Measurements from ENCODE around the gene STXBP6. TPM values are rescaled to one million over a fixed set of nuclear protein-coding genes. Genes with fewer than 3 reads are reported as not detected.

Gene STXBP6
- total RNA-seq, 2 experiments from 2014 or later, result not detected

DNA sequence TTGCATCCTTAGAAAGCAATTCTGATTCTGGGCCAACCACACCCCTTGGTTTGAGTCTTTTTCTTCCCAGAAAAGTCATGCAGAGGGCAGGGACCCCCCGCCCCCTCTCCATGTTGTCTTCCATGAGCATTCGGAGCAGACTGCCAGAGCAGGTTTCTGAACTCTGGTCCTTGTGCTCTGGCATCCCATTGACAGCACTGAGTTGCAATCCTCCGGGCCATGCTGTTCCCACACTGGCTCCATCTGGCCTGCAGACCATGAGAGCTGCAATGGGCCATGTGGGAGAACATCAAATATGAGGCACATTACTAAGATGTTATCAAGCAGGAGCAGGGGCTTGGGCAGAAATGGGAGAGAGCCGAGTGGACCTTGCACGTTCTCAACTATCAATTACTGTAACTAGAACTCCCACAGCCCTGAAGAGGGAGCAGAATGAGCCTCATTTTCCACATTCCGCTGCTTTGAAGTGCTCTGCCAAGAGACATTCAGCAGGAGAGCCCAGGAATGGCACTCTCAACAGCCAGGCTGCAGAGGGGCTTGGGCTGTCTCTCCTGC lies 157.4 kb downstream of the STXBP6 start:
- Mint-ChIP-seq H3K36me3 (no peaks in the 10 kb centered on the region), H3K4me1 (no peaks in the 10 kb centered on the region), H3K4me3 (no peak overlapping the region), H3K27me3 (peaks cover 3% of the 10 kb centered on the region), H3K9me3 (ENCODE audit: low read depth) (no peaks in the 10 kb centered on the region), H3K27ac (no peak overlapping the region)
- ATAC-seq (no peak), DNase-seq (no peak)
- CTCF ChIA-PET, result no interaction called here

DNA sequence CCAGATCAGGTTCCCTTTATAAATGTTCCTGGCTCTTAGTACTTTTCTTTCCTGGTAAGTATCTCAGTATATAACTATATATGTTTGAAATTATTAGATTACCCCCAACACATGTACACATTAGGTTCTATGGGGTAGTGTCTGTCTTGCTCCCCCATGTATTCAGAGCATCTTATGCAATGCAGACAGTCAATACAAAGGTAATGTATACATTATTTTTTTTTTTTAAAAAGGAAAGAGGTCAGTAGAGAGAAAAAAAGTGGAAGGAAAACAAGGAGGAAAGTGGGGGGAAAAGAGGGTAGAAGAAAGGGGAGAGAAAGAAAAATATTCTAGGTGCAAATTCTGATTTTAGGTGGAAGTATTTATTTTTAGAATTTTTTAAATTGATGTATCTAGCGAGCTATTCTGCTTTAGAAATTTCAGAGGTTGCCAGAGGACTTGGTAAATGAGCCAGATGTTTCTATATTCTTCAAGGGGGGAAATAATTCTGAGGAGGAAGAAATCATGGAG lies 157.9 kb downstream of the STXBP6 start:
- no peaks in the 10 kb centered on the region for H3K36me3 Mint-ChIP-seq
- H3K4me3 Mint-ChIP-seq, result no peak overlapping the region
- H3K9me3 Mint-ChIP-seq (ENCODE audit: low read depth), result no peaks in the 10 kb centered on the region
- H3K27ac Mint-ChIP-seq, result no peak overlapping the region
- ATAC-seq, result no peak
- no peaks in the 10 kb centered on the region for H3K4me1 Mint-ChIP-seq
- no peak for DNase-seq
- peaks cover 6% of the 10 kb centered on the region for H3K27me3 Mint-ChIP-seq
- CTCF ChIA-PET, result no interaction called here

DNA sequence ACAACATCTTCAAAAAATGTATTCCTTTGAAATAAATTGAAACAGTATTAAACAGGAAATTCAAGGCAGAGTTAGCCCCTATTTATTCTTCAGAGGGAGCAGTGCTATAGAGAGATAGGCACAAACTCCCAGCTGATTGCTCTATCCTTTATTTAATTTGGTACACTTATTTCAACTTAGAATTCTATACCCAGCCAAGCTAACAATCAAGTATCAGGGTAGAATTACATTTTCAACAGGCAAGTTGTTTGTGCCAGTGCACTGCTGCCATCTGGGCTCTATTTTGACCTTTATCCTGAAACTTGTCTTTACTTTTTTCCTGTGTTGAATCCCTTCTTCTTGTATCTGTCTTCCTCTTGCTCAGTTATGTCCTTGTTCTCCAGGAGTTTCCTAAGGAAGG lies 159.2 kb downstream of the STXBP6 start:
- no peak overlapping the region for H3K27ac Mint-ChIP-seq
- CTCF ChIA-PET, result no interaction called here

DNA sequence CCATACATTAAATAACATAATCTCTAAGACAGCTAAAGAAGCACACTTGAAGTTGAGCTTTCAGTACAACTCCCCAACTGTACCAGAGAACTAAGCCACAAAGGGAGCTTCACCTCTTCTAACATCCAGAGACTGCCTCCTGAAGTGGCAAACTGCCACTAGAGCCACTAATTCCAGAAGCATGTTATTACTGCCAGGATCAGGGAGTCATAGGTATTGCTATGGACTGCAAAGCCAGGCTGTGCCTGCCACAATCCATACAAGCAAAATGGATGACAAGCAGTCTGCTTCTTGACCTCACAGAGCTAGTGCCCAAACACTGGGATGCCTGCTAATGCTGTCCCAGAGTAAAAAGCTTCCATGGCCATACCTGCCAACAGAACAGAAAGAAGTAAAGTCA lies 160.1 kb downstream of the STXBP6 start:
- no peak for ATAC-seq
- CTCF ChIA-PET, result no interaction called here

More for the DNA sequence above, 159.2 kb downstream of the STXBP6 start:
- H3K36me3 Mint-ChIP-seq, result no peaks in the 10 kb centered on the region
- H3K27me3 Mint-ChIP-seq, result peaks cover 6% of the 10 kb centered on the region
- no peaks in the 10 kb centered on the region for H3K9me3 Mint-ChIP-seq (ENCODE audit: low read depth)
- ATAC-seq (no peak), DNase-seq (no peak)
- no peaks in the 10 kb centered on the region for H3K4me1 Mint-ChIP-seq
- H3K4me3 Mint-ChIP-seq, result no peak overlapping the region

DNA sequence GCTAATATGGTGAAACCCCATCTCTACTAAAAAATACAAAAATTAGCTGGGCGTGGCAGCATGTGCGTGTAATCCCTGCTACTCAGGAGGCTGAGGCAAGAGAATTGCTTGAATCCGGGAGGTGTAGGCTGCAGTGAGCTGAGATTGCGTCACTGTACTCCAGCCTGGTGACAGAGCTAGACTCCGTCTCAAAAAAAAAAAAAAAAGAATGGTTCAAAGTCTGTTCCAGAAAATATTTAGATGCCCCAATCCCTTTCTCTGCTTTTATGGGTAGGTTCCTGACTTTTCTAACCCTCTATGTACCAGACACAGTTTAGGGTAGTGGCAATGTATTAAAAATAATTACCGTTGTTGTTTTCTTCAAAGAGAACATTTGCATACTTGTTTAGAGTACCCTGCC lies 161.4 kb downstream of the STXBP6 start:
- CTCF ChIA-PET, result no interaction called here

More for the DNA sequence above, 160.1 kb downstream of the STXBP6 start:
- H3K27me3 Mint-ChIP-seq, result peaks cover 6% of the 10 kb centered on the region
- no peaks in the 10 kb centered on the region for H3K36me3 Mint-ChIP-seq
- no peak overlapping the region for H3K4me3 Mint-ChIP-seq
- H3K4me1 Mint-ChIP-seq, result no peaks in the 10 kb centered on the region
- no peak for DNase-seq
- no peak overlapping the region for H3K27ac Mint-ChIP-seq
- H3K9me3 Mint-ChIP-seq (ENCODE audit: low read depth), result no peaks in the 10 kb centered on the region

DNA sequence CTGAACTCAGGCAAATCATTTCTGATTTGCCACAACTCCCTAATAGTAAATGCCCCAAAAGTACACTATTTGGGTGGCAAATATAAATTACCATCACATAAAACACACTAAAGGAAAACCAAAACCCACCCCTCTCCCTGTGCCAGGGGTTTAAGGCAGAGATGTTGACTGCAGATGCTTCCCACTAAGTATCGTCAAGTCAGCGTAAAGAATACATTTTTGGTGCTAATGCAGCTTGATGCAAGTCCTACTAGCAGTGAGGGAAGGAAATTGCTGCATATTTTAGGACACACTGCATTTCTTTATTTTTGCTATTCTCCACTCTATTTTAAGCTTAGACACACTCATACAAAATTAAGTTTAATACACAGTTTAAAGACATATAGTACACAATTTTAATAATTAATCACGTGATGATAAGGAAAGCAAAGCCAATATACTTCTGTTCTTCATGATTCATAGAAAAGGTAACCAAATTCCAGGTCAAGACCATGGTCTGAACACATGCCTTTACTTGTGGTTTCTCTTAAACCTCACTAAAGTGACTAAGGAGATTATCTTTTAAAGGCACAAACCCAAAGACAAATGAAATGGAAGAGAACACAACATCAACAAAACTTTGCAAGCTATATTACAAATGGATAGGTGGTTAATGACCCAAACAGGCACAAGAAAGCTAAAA lies 162.2 kb downstream of the STXBP6 start:
- ATAC-seq (no peak), DNase-seq (no peak)
- Mint-ChIP-seq H3K4me3 (no peak overlapping the region), H3K27ac (no peak overlapping the region), H3K4me1 (no peaks in the 10 kb centered on the region), H3K9me3 (ENCODE audit: low read depth) (no peaks in the 10 kb centered on the region), H3K36me3 (no peaks in the 10 kb centered on the region), H3K27me3 (peaks cover 10% of the 10 kb centered on the region)
- CTCF ChIA-PET, result no interaction called here

More for the DNA sequence above, 161.4 kb downstream of the STXBP6 start:
- H3K9me3 Mint-ChIP-seq (ENCODE audit: low read depth), result no peaks in the 10 kb centered on the region
- no peaks in the 10 kb centered on the region for H3K4me1 Mint-ChIP-seq
- H3K27me3 Mint-ChIP-seq, result peaks cover 10% of the 10 kb centered on the region
- ATAC-seq (no peak), DNase-seq (no peak)
- no peaks in the 10 kb centered on the region for H3K36me3 Mint-ChIP-seq
- H3K4me3 Mint-ChIP-seq, result no peak overlapping the region
- no peak overlapping the region for H3K27ac Mint-ChIP-seq

DNA sequence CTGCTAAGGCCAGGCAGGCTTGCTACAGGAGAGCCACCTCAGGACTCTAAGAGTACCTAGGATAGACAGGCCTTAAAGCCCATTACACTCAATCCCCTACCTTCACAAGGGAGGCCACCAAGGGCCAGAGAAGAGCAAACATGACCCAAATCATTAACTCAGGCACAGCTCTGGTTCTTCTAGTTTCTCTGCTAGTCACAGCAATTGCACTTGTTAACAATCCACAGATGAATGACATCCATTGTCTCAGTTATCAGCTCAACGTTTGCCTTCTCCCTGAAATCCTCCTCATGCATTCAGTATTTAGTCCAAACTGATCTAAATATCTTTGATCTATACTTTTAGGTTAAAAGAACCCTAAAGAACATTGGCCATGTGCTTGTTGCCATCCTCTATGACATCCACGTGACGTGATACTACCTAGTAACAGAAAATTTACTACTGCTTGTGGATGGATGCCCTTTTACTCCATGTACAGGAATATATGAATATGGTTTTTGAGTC lies 164.5 kb downstream of the STXBP6 start:
- no peak overlapping the region for H3K4me3 Mint-ChIP-seq
- peaks cover 10% of the 10 kb centered on the region for H3K27me3 Mint-ChIP-seq
- DNase-seq (no peak), ATAC-seq (no peak)
- H3K36me3 Mint-ChIP-seq, result no peaks in the 10 kb centered on the region
- CTCF ChIA-PET, result no interaction called here
- H3K27ac Mint-ChIP-seq, result no peak overlapping the region
- H3K4me1 Mint-ChIP-seq, result no peaks in the 10 kb centered on the region
- H3K9me3 Mint-ChIP-seq (ENCODE audit: low read depth), result no peaks in the 10 kb centered on the region

DNA sequence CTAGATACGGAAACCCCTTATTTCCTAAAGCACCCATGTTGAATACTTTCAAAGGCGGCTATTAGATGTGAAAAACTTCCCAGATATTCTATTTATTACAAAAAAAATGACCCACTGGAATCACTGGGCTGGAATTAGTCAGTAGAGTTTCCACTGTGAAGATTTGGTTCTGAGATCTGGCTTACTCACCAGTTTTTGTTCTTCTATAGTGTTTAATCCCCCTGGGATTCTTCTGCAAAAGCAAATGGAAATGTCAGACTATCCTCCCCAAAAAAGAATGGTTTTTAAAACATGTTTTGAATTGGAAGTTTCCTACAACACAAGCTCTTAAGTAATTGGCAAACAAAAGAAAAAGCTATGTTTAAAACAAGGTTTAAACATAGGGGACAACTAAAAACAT lies 166.4 kb downstream of the STXBP6 start:
- H3K27ac Mint-ChIP-seq, result no peak overlapping the region
- no peaks in the 10 kb centered on the region for H3K9me3 Mint-ChIP-seq (ENCODE audit: low read depth)
- no peaks in the 10 kb centered on the region for H3K4me1 Mint-ChIP-seq
- H3K36me3 Mint-ChIP-seq, result no peaks in the 10 kb centered on the region
- H3K27me3 Mint-ChIP-seq, result peaks cover 16% of the 10 kb centered on the region
- no peak overlapping the region for H3K4me3 Mint-ChIP-seq
- CTCF ChIA-PET, result no interaction called here
- ATAC-seq, result no peak
- DNase-seq, result no peak

DNA sequence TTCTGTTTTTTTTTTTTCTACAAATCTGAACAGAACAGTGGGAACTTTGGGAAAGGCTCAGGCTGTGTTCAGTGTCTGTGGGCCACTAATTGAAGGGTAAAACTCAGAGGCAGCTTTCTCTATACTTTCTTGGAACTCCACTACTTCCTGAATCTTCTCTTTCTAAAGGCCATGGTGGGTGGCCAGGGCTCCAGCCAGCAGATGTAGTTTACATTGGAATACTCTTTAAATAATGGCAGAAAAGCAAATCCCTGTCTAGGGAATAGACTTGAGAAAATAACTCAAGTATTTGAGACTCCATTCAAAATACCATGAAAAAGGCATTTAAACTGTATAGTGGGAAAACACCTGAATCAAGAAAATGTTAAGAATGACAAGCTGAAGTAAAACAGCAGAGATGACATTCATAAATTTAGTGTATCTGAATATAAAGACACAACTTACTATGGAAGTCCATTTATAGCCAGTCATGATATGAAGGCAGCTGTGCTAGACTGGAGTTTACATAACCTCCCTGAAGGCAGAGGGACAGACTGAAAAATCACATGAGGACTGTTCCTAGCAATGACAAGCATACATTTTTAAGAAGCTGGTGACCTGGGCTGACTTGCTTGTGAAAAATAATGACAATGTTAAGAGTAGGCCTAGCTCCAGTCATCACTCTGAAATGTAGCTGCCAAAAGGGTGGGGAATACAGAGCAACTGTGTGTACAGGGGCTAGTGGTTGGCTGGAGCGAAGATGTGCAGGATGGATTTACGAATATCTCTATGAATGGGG lies 168.6 kb downstream of the STXBP6 start:
- no peak for DNase-seq
- Mint-ChIP-seq H3K27ac (no peak overlapping the region), H3K4me1 (no peaks in the 10 kb centered on the region), H3K4me3 (no peak overlapping the region), H3K36me3 (no peaks in the 10 kb centered on the region), H3K27me3 (peaks cover 19% of the 10 kb centered on the region), H3K9me3 (ENCODE audit: low read depth) (no peaks in the 10 kb centered on the region)
- CTCF ChIA-PET, result no interaction called here
- no peak for ATAC-seq

DNA sequence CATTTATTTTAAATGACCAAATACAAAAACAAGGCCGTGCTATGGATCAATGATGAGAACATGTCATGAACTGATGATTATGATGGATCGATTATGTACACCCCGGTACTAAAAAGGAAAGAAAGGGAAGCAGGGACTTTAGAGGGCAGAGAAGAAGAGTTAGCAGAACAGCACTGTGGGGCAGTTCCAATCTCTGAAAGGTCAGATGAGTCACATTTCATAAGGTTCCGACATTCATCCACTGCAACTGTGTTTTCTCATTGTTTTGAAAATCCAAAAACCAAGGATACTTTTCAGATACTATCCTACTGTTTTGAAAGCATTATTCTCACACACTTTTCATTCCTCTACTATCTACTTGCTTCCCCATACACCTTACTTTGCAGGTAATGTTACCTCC lies 169.3 kb downstream of the STXBP6 start:
- Mint-ChIP-seq H3K27ac (no peak overlapping the region), H3K27me3 (peaks cover 20% of the 10 kb centered on the region), H3K4me1 (no peaks in the 10 kb centered on the region), H3K9me3 (ENCODE audit: low read depth) (no peaks in the 10 kb centered on the region), H3K4me3 (no peak overlapping the region), H3K36me3 (no peaks in the 10 kb centered on the region)
- CTCF ChIA-PET, result no interaction called here
- ATAC-seq (no peak), DNase-seq (no peak)

DNA sequence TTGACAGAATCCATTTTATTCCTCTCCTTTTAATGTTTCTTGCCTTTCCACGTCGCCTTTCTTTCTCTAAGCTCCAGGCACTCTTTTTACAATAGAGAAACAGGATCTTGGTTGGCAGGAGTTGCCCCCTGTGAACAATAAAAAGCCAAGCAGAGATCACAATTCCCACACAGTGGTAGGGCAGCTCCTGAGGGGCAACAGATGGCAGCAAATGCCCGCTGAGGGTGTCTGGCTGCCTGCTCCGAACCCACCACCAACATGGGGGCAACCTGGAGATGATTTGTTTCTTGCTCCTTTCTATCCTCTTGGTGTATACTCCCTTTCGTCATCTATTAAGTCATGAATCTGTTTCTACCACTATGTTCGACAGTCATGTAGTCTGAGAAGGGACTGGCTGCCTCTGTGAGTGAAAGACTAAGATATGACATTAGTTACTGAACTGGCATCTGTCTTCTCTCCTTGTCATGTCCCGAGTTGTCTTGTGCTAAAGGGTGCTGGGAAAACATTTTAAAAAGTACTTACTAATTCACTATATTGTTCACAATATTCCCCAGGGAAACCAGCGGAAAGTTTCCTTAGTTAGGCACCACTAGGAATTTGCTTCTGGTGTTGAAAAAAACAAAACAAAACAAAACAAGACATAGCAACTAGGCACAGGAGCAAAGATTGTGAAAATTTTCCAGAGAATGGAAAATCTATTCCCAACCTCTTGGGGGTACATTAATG lies 170.1 kb downstream of the STXBP6 start:
- no peaks in the 10 kb centered on the region for H3K4me1 Mint-ChIP-seq
- no peaks in the 10 kb centered on the region for H3K9me3 Mint-ChIP-seq (ENCODE audit: low read depth)
- H3K27me3 Mint-ChIP-seq, result peaks cover 24% of the 10 kb centered on the region
- DNase-seq (no peak), ATAC-seq (no peak)
- CTCF ChIA-PET, result no interaction called here
- no peak overlapping the region for H3K4me3 Mint-ChIP-seq
- H3K36me3 Mint-ChIP-seq, result no peaks in the 10 kb centered on the region
- H3K27ac Mint-ChIP-seq, result no peak overlapping the region

DNA sequence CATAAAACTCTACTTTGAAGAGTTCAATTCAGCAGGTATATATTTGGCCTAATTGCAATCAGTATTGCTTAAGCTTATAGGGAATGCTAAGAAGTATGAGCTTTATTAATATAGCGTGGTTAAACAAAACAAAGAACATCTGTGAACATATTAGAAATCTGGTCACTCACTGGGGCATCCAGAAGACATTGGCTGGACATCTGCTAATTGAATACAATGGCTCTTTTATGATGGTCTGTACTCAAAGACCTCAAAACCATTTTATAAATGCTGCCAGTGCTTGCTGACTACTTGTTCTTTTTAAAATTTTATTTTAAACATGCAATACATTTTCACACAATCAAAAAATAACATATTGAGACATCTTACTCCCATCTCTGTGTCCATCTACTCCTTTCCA lies 173.0 kb downstream of the STXBP6 start:
- DNase-seq, result no peak
- H3K36me3 Mint-ChIP-seq, result no peaks in the 10 kb centered on the region
- no peak overlapping the region for H3K27ac Mint-ChIP-seq
- H3K9me3 Mint-ChIP-seq (ENCODE audit: low read depth), result no peaks in the 10 kb centered on the region
- no peak for ATAC-seq
- peaks cover 24% of the 10 kb centered on the region for H3K27me3 Mint-ChIP-seq
- CTCF ChIA-PET, result no interaction called here
- no peak overlapping the region for H3K4me3 Mint-ChIP-seq
- no peaks in the 10 kb centered on the region for H3K4me1 Mint-ChIP-seq

DNA sequence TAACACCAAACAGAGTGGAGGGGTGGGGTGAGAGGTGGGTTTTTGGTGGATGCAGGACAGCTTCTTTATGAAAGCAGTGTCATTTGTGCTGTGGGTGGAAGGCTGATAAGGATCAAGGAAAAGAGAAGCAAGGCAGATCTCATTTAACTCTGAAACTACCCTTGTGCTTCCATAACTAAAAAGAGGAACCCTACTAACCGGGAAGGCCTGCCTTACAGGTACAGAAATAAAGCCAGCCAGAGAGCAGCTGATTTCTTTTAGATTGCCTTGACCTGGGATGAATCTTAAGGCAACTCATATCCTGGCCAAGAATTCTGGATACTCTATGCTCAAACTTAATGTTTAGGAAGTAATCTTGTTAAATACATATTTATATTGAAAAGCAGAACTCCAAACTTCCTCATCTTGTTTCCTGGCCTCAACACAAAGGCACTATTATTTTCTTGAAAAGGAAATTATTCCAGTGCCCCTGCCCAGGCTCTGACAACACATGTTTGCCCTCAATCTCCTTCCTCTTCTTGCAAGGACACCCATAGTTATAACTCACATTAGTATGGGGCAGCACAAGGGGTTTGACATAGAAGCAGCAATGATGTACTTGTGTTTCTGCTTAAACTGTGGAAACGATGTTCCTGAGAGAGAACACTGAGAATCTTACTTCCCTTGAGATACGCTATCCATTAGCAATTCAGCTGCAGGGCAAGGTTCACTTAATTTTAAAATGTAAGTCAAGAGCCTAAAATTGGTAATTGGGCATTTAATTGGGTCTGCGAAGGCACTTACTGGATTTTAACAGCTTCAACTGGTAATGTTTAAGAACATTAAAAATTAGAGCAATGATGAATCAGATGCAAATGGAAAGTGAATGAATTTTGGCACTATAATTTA lies 173.7 kb downstream of the STXBP6 start:
- no peak overlapping the region for H3K27ac Mint-ChIP-seq
- DNase-seq (no peak), ATAC-seq (no peak)
- H3K36me3 Mint-ChIP-seq, result no peaks in the 10 kb centered on the region
- H3K4me1 Mint-ChIP-seq, result no peaks in the 10 kb centered on the region
- no peaks in the 10 kb centered on the region for H3K9me3 Mint-ChIP-seq (ENCODE audit: low read depth)
- CTCF ChIA-PET, result no interaction called here
- no peak overlapping the region for H3K4me3 Mint-ChIP-seq
- peaks cover 27% of the 10 kb centered on the region for H3K27me3 Mint-ChIP-seq
